Bronchial epithelial cell (primary cell): ENCODE data around the gene ABCB8. TPM values are rescaled to one million over a fixed set of nuclear protein-coding genes. Genes with fewer than 3 reads are reported as not detected.

Experiments
- DNase-seq: peaks from one replicate; pipeline ENCODE4 v3.0.0-alpha.2; 2010; ENCODE audit warnings: low read depth
- FAIRE-seq: peaks from 2 replicates; lab custom pipeline; 2011; peaks lifted over from hg19 to GRCh38; lab: Jason Lieb, UNC
- H3K27me3 ChIP-seq: 2 replicates; pipeline ENCODE4 v1.5.1; 2011; ENCODE audit warnings: low read length; ENCODE audit not compliant: control insufficient read depth, insufficient read depth
- H3K36me3 ChIP-seq: 2 replicates; pipeline ENCODE4 v1.5.1; 2011; ENCODE audit warnings: low read length; ENCODE audit not compliant: control insufficient read depth, insufficient read depth
- H3K4me3 ChIP-seq: 2 replicates; pipeline ENCODE4 v1.5.1; 2011; ENCODE audit warnings: mild to moderate bottlenecking, low read depth, low read length, control low read depth
- total RNA-seq: library from RNA; depleted of rRNA; stranded (reverse); fragments of >200 nt; gene quantifications from 2 replicates; pipeline ENCODE4 v1.2.1, GENCODE V29; 2014
- TF ChIP-seq, protein P1 (sequence below): IDR thresholded peaks from 2 replicates; pipeline ENCODE4 v1.5.1; 2011; ENCODE audit warnings: mild to moderate bottlenecking, moderate library complexity, low read length, control low read depth, inconsistent platforms; ENCODE audit not compliant: insufficient read depth, severe bottlenecking

The ABCB8 gene
- total RNA-seq, 1 donor from 2014 or later = 20.5 TPM

DNA sequence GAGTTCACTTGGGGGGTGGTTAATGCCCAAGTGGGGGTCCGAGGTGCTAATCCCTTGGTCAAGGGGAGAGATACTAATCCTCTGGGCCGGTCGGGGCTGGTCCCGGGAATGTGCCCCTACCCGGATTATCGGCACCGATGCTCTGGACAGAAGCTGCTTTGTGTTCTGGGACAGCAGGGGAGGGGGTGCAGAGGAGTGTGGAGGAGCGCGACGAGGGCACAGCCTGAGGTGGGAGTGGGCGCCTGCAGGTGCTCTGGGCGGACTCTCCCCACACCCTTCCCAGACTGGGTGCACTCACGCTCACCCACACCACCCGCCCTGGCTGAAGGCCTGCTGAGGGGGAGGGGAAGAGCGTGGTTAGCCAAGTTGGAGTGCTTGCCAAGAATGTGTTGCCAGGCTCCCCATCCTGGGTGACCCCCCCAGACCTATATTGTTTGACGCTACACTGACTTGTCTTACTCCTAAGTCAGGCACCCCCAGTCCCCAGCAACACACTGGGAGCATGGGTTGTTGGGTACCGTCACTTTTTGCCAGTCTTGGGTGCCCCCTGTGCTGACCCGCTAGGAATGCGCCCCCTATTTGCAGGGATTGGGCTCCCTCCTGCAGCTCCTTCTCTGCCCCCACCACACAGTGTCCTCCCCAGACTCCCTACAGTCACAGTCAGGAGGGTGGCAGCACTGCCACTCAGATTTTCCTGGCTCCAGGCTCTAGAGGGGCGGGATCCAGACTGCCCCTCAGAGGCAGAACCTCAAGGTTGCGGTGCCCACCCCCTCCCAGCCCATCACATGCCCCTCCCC is 32.4 kb downstream of the ABCB8 start:
- Histone ChIP-seq H3K4me3 (peak overlapping the region; percentile 48), H3K36me3 (peaks cover 10% of the 10 kb centered on the region), H3K27me3 (no peaks in the 10 kb centered on the region)
- DNase-seq = no peak
- FAIRE-seq = no peak
- TF ChIP-seq, protein P1, sequence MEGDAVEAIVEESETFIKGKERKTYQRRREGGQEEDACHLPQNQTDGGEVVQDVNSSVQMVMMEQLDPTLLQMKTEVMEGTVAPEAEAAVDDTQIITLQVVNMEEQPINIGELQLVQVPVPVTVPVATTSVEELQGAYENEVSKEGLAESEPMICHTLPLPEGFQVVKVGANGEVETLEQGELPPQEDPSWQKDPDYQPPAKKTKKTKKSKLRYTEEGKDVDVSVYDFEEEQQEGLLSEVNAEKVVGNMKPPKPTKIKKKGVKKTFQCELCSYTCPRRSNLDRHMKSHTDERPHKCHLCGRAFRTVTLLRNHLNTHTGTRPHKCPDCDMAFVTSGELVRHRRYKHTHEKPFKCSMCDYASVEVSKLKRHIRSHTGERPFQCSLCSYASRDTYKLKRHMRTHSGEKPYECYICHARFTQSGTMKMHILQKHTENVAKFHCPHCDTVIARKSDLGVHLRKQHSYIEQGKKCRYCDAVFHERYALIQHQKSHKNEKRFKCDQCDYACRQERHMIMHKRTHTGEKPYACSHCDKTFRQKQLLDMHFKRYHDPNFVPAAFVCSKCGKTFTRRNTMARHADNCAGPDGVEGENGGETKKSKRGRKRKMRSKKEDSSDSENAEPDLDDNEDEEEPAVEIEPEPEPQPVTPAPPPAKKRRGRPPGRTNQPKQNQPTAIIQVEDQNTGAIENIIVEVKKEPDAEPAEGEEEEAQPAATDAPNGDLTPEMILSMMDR = no peak

GRCh38 chr7:151061213-151062110 is 33.2 kb downstream of the ABCB8 start:
- FAIRE-seq (no peak), DNase-seq (no peak)
- TF ChIP-seq, protein P1 = no peak
- H3K4me3 ChIP-seq = no peak overlapping the region
- peaks cover 14% of the 10 kb centered on the region for H3K36me3 ChIP-seq
- H3K27me3 ChIP-seq = no peaks in the 10 kb centered on the region

DNA sequence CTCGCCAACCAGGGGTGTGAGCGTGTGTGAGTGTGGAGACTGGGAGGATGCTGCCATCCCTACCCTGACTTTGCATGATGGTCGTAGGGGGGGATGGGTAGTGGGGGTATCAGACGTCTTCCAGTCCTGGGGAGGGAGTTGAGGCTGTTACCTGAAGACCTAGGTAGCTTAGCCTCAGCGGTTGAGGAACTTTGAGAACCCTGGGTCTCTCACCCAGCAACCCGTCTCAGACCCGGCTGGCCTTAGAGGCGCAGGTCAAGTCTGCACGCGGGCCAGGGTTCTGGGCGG is 33.8 kb downstream of the ABCB8 start:
- Histone ChIP-seq H3K4me3 (no peak overlapping the region), H3K36me3 (peaks cover 14% of the 10 kb centered on the region), H3K27me3 (no peaks in the 10 kb centered on the region)
- TF ChIP-seq, protein P1 = no peak
- FAIRE-seq (no peak), DNase-seq (no peak)

- no peaks in the 10 kb centered on the region for H3K27me3 ChIP-seq
- H3K36me3 ChIP-seq = peaks cover 17% of the 10 kb centered on the region
- TF ChIP-seq, protein P1 = no peak
- FAIRE-seq = no peak
- H3K4me3 ChIP-seq = peak overlapping the region; percentile 2
- DNase-seq = no peak
These were observed 34.4 kb downstream of the ABCB8 start for GRCh38 chr7:151062399-151063211.

DNA sequence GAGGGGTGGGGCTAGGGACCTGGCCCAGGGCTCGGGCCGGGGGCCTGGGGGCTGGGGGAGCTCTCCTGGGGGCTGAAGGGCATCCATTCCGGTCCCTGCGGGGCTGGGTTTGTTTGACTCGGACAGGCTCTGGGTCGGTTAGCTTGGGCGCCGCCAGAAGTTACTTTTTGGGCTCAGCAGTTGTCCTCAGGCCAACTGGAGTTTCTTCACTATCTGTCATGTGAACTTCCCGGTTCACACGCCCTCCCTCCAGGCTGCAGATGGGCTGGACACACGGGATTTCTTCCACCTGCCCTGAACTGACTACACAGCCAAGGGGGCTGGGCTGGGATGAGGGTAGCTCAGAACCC is 34.9 kb downstream of the ABCB8 start:
- FAIRE-seq = no peak
- TF ChIP-seq, protein P1 = no peak
- no peak overlapping the region for H3K4me3 ChIP-seq
- peaks cover 21% of the 10 kb centered on the region for H3K36me3 ChIP-seq
- no peak for DNase-seq
- no peaks in the 10 kb centered on the region for H3K27me3 ChIP-seq
